HG02870 (cell line): ENCODE results near the gene LPAR3.
"Not testable (repeated sequence)": the region's sequence is repeated elsewhere in the genome, so short reads cannot be mapped to it uniquely, and the experiment has no call there.

ENCODE experiments used
- ATAC-seq: cut with Tn5 transposase; IDR thresholded peaks from one replicate; pipeline ENCODE4 v1.9.1; 2021; ENCODE audit warnings: mild to moderate bottlenecking, moderate library complexity; ENCODE audit not compliant: unreplicated experiment

LPAR3 gene

GRCh38 chr1:84907095-84907827 is 14.3 kb upstream of the LPAR3 start:
- ATAC-seq, result no peak

GRCh38 chr1:84902727-84903126 is 9.7 kb upstream of the LPAR3 start:
- ATAC-seq, result not testable (repeated sequence)

- no peak for ATAC-seq
Measured at GRCh38 chr1:84899969-84900368, 7.0 kb upstream of the LPAR3 start.

GRCh38 chr1:84896279-84896678 is 3.3 kb upstream of the LPAR3 start:
- ATAC-seq, result no peak

GRCh38 chr1:84890566-84890965 is 2.4 kb downstream of the LPAR3 start:
- ATAC-seq, result no peak

- no peak for ATAC-seq
Measured at GRCh38 chr1:84889437-84889836, 3.6 kb downstream of the LPAR3 start.

GRCh38 chr1:84888753-84889152 is 4.3 kb downstream of the LPAR3 start:
- no peak for ATAC-seq

GRCh38 chr1:84887261-84887934 is 5.6 kb downstream of the LPAR3 start:
- no peak for ATAC-seq

- no peak for ATAC-seq
Measured at GRCh38 chr1:84885469-84885868, 7.5 kb downstream of the LPAR3 start.

- no peak for ATAC-seq
Measured at GRCh38 chr1:84884671-84885389, 8.2 kb downstream of the LPAR3 start.

- ATAC-seq, result no peak
Measured at GRCh38 chr1:84883286-84883685, 9.7 kb downstream of the LPAR3 start.

- ATAC-seq, result no peak
Measured at GRCh38 chr1:84877592-84877991, 15.4 kb downstream of the LPAR3 start.

GRCh38 chr1:84876353-84876752 is 16.7 kb downstream of the LPAR3 start:
- ATAC-seq, result no peak

GRCh38 chr1:84873366-84873765 is 19.6 kb downstream of the LPAR3 start:
- ATAC-seq, result no peak

- ATAC-seq, result no peak
Measured at GRCh38 chr1:84872696-84873355, 20.2 kb downstream of the LPAR3 start.

- no peak for ATAC-seq
Measured at GRCh38 chr1:84871181-84871580, 21.8 kb downstream of the LPAR3 start.

- ATAC-seq, result no peak
Measured at GRCh38 chr1:84870591-84870990, 22.4 kb downstream of the LPAR3 start.

- no peak for ATAC-seq
Measured at GRCh38 chr1:84869720-84870119, 23.3 kb downstream of the LPAR3 start.

- ATAC-seq, result peak; percentile 96
Measured at GRCh38 chr1:84862810-84863251, 30.2 kb downstream of the LPAR3 start.

- ATAC-seq, result peak; percentile 24
Measured at GRCh38 chr1:84861988-84862644, 30.9 kb downstream of the LPAR3 start.

- ATAC-seq, result no peak
Measured at GRCh38 chr1:84861516-84861915, 31.5 kb downstream of the LPAR3 start.
